OCI-LY1 (cell line): ENCODE results near the gene ADAM11.

Experiments
- H2AFZ ChIP-seq: fragments of 200-600 bp; sonication (generic), shearing (Covaris generic); 2 replicates; pipeline ENCODE4 v1.6.0; 2014; ENCODE audit warnings: antibody characterized with exemption, mild to moderate bottlenecking, low read length
- H3F3A ChIP-seq: fragments of 200-600 bp; sonication (generic), shearing (Covaris generic); 2 replicates; pipeline ENCODE4 v1.6.0; 2014; ENCODE audit warnings: mild to moderate bottlenecking, antibody characterized with exemption, low read length, moderate library complexity; ENCODE audit not compliant: insufficient read depth
- H3K27ac ChIP-seq: fragments of 200-600 bp; sonication (generic); 2 replicates; pipeline ENCODE4 v1.5.1; 2014; ENCODE audit warnings: low read length, mixed run types, mild to moderate bottlenecking, low read depth; ENCODE audit not compliant: poor library complexity, severe bottlenecking
- H3K27me3 ChIP-seq: fragments of 200-600 bp; sonication (generic); 2 replicates; pipeline ENCODE4 v1.6.0; 2014; ENCODE audit warnings: antibody characterized with exemption, mild to moderate bottlenecking, low read length, moderate library complexity; ENCODE audit not compliant: insufficient read depth
- H3K36me3 ChIP-seq: fragments of 200-600 bp; sonication (generic); 2 replicates; pipeline ENCODE4 v1.6.1; 2014; ENCODE audit warnings: mild to moderate bottlenecking, antibody characterized with exemption, low read length, moderate library complexity, mixed read lengths; ENCODE audit not compliant: insufficient read depth
- H3K4me1 ChIP-seq: fragments of 200-600 bp; sonication (generic); 2 replicates; pipeline ENCODE4 v1.5.1; 2014; ENCODE audit warnings: mild to moderate bottlenecking, low read length, moderate library complexity; ENCODE audit not compliant: insufficient read depth, severe bottlenecking
- H3K4me2 ChIP-seq: fragments of 200-600 bp; sonication (generic), shearing (Covaris generic); 2 replicates; pipeline ENCODE4 v1.6.1; 2014; ENCODE audit warnings: low read length
- H3K4me3 ChIP-seq: fragments of 200-600 bp; sonication (generic); 2 replicates; pipeline ENCODE4 v1.5.1; 2014; ENCODE audit warnings: low read length, low read depth, mild to moderate bottlenecking, mixed read lengths; ENCODE audit not compliant: poor library complexity, severe bottlenecking
- H3K79me2 ChIP-seq: fragments of 200-600 bp; shearing (Covaris generic); 2 replicates; pipeline ENCODE4 v1.6.1; 2016; ENCODE audit warnings: mixed run types, low read length, mixed read lengths; ENCODE audit not compliant: insufficient read depth
- H3K9ac ChIP-seq: fragments of 200-600 bp; sonication (generic), shearing (Covaris generic); 2 replicates; pipeline ENCODE4 v1.6.1; 2014; ENCODE audit warnings: mild to moderate bottlenecking, low read length, mixed read lengths
- H3K9me2 ChIP-seq: fragments of 200-600 bp; sonication (generic), shearing (Covaris generic); 2 replicates; pipeline ENCODE4 v1.6.1; 2014; ENCODE audit warnings: low read depth, mild to moderate bottlenecking, low read length, mixed read lengths
- H3K9me3 ChIP-seq: fragments of 200-600 bp; shearing (Covaris generic); 2 replicates; pipeline ENCODE4 v1.6.1; 2014; ENCODE audit warnings: low read length, mixed read lengths
- H4K20me1 ChIP-seq: fragments of 200-600 bp; sonication (generic), shearing (Covaris generic); 2 replicates; pipeline ENCODE4 v1.6.0; 2016; ENCODE audit warnings: mild to moderate bottlenecking, low read length; ENCODE audit not compliant: insufficient read depth
- EZH2 ChIP-seq: fragments of 200-600 bp; sonication (generic), shearing (Covaris generic); IDR thresholded peaks from 2 replicates; pipeline ENCODE4 v1.8.0; 2017; ENCODE audit warnings: borderline replicate concordance, mixed run types, mild to moderate bottlenecking, antibody characterized with exemption, low read length, moderate library complexity, mixed read lengths
- TF ChIP-seq, protein P1 (sequence below): fragments of 200-600 bp; sonication (generic), shearing (Covaris generic); IDR thresholded peaks from 2 replicates; pipeline ENCODE4 v1.5.1; 2017; ENCODE audit warnings: mild to moderate bottlenecking, antibody characterized with exemption, low read length, moderate library complexity, mixed read lengths

The ADAM11 gene

DNA sequence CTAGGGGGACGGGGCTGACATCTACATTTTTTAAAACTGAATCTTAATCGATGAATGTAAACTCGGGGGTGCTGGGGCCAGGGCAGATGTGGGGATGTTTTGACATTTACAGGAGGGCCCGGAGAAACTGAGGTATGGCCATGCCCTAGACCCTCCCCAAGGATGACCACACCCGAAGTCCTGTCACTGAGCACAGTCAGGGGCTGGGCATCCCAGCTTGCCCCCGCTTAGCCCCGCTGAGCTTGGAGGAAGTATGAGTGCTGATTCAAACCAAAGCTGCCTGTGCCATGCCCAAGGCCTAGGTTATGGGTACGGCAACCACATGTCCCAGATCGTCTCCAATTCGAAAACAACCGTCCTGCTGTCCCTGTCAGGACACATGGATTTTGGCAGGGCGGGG is 21.4 kb downstream of the ADAM11 start:
- Histone ChIP-seq H3K9me3 (no peaks in the 10 kb centered on the region), H3K36me3 (no peaks in the 10 kb centered on the region), H3K79me2 (no peaks in the 10 kb centered on the region), H3K4me1 (peaks cover 18% of the 10 kb centered on the region), H3K27me3 (no peaks in the 10 kb centered on the region), H3K4me2 (no peak overlapping the region), H3F3A (no peaks in the 10 kb centered on the region), H4K20me1 (no peaks in the 10 kb centered on the region), H2AFZ (no peak overlapping the region), H3K27ac (no peak overlapping the region), H3K9ac (no peak overlapping the region), H3K4me3 (no peak overlapping the region), H3K9me2 (no peaks in the 10 kb centered on the region)
- TF ChIP-seq, protein P1, sequence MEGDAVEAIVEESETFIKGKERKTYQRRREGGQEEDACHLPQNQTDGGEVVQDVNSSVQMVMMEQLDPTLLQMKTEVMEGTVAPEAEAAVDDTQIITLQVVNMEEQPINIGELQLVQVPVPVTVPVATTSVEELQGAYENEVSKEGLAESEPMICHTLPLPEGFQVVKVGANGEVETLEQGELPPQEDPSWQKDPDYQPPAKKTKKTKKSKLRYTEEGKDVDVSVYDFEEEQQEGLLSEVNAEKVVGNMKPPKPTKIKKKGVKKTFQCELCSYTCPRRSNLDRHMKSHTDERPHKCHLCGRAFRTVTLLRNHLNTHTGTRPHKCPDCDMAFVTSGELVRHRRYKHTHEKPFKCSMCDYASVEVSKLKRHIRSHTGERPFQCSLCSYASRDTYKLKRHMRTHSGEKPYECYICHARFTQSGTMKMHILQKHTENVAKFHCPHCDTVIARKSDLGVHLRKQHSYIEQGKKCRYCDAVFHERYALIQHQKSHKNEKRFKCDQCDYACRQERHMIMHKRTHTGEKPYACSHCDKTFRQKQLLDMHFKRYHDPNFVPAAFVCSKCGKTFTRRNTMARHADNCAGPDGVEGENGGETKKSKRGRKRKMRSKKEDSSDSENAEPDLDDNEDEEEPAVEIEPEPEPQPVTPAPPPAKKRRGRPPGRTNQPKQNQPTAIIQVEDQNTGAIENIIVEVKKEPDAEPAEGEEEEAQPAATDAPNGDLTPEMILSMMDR, result no peak
- TF ChIP-seq EZH2, result no peak

DNA sequence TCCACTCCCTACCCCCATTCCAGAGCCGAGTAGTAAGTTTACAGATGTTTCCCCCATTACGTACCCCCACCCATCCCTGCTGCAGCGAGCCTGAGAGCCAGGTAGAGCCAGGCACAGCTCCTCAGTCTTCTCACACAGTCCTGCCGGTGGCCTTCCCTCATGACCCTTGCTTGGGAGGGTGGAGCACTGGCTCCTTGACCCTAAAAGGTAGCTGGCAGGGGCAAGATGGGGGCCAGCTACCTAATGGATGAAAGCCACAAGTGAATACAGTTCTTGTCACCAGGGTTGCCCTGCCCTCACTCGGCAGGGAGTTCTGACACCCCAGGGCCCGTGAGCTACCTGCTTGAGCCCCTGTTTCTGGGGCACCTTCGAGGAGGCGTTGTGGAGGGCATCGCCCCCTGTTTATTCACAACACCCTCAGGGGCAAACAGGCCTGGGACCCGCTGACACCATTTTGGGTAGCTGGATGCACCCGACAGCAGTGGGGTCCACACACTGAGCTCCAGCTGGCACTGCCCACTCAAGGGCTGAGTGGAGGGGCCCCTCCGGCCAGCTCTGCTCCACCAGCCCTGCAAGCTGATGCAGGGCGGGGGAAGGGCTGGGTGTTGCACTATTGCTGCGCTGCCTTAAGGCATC is 22.2 kb downstream of the ADAM11 start:
- TF ChIP-seq, protein P1, result no peak
- TF ChIP-seq EZH2, result no peak
- H3K9ac ChIP-seq, result no peak overlapping the region
- H3K27me3 ChIP-seq, result no peaks in the 10 kb centered on the region

DNA sequence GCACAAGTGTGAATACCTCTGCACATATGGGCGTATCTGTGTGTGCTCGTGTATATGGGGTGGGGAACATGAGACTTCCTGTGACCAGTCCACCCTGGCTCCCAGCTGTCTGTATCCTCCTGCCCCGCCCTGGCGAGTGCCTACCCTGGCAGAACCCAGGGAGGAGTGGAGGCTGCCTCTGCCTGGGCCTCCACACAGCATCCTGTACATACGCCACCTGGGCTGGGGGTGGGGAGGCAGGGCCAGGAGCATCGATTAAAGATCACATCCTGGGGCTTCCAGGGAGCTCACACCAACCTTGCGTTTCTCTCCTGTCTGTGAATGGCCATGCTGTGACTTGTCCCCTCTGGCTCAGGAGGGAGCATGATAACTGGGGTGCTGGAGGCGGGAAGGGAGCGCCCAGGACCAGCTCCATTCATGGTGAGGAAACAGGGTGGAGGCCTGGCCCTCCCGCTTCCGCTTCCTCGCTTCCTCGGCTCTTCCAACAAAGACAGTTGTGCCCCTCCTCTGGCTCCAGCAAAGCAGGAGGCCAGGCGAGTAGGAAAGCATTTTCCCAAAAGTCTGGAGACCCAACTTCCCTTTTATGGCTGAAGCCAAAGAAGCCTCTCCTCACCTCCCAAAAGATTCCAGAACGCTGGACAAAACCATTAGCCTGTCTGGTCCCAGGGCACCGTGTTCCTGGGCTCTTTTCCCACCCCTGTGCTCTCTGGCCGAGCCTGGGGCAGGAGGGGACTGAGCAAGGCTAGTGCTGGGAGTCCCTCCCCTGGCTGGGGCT is 22.9 kb downstream of the ADAM11 start:
- Histone ChIP-seq H3K4me2 (no peak overlapping the region), H3K79me2 (no peaks in the 10 kb centered on the region), H3K27me3 (no peaks in the 10 kb centered on the region), H2AFZ (no peak overlapping the region), H3K36me3 (no peaks in the 10 kb centered on the region), H3K9ac (no peak overlapping the region), H3K9me3 (no peaks in the 10 kb centered on the region), H3F3A (no peaks in the 10 kb centered on the region), H3K9me2 (no peaks in the 10 kb centered on the region), H3K27ac (no peak overlapping the region), H4K20me1 (no peaks in the 10 kb centered on the region), H3K4me1 (peaks cover 11% of the 10 kb centered on the region), H3K4me3 (no peak overlapping the region)
- no peak for TF ChIP-seq EZH2
- TF ChIP-seq, protein P1, result no peak

More for the DNA sequence above, 22.2 kb downstream of the ADAM11 start:
- Histone ChIP-seq H3K4me1 (peaks cover 17% of the 10 kb centered on the region), H3K9me3 (no peaks in the 10 kb centered on the region), H4K20me1 (no peaks in the 10 kb centered on the region), H3K4me3 (no peak overlapping the region), H3K36me3 (no peaks in the 10 kb centered on the region), H2AFZ (no peak overlapping the region), H3K4me2 (no peak overlapping the region), H3K79me2 (no peaks in the 10 kb centered on the region), H3K9me2 (no peaks in the 10 kb centered on the region), H3F3A (no peaks in the 10 kb centered on the region), H3K27ac (no peak overlapping the region)
